HG02798 (cell line): ENCODE measurements around the gene ATP9B.

ENCODE experiments used
- ATAC-seq: cut with Tn5 transposase; IDR thresholded peaks from one replicate; pipeline ENCODE4 v1.9.1; 2021; ENCODE audit warnings: mild to moderate bottlenecking; ENCODE audit not compliant: unreplicated experiment, poor library complexity

Gene ATP9B

GRCh38 chr18:79345981-79346380, 276.8 kb downstream of the ATP9B start:
- no peak for ATAC-seq

GRCh38 chr18:79348066-79348465, 278.9 kb downstream of the ATP9B start:
- no peak for ATAC-seq

GRCh38 chr18:79352432-79352831, 283.2 kb downstream of the ATP9B start:
- no peak for ATAC-seq

GRCh38 chr18:79353267-79353666, 284.1 kb downstream of the ATP9B start:
- ATAC-seq: no peak

GRCh38 chr18:79354350-79354749, 285.2 kb downstream of the ATP9B start:
- ATAC-seq: no peak

- no peak for ATAC-seq
Measured at GRCh38 chr18:79355433-79356335, 286.5 kb downstream of the ATP9B start.

GRCh38 chr18:79356435-79356834, 287.2 kb downstream of the ATP9B start:
- ATAC-seq: peak; percentile 81

- no peak for ATAC-seq
Measured at GRCh38 chr18:79360933-79361332, 291.7 kb downstream of the ATP9B start.

GRCh38 chr18:79361766-79362522, 292.8 kb downstream of the ATP9B start:
- ATAC-seq: no peak

GRCh38 chr18:79365701-79366100, 296.5 kb downstream of the ATP9B start:
- no peak for ATAC-seq

- no peak for ATAC-seq
Measured at GRCh38 chr18:79366177-79367094, 297.2 kb downstream of the ATP9B start.

GRCh38 chr18:79367480-79367879, 298.3 kb downstream of the ATP9B start:
- ATAC-seq: no peak

GRCh38 chr18:79367989-79368388, 298.8 kb downstream of the ATP9B start:
- no peak for ATAC-seq

- no peak for ATAC-seq
Measured at GRCh38 chr18:79368681-79369080, 299.5 kb downstream of the ATP9B start.

- ATAC-seq: peak; percentile 53
Measured at GRCh38 chr18:79371561-79372121, 302.4 kb downstream of the ATP9B start.

GRCh38 chr18:79372461-79372860, 303.3 kb downstream of the ATP9B start:
- ATAC-seq: no peak

- no peak for ATAC-seq
Measured at GRCh38 chr18:79372991-79373390, 303.8 kb downstream of the ATP9B start.

GRCh38 chr18:79373736-79374135, 304.5 kb downstream of the ATP9B start:
- ATAC-seq: no peak

GRCh38 chr18:79374408-79375171, 305.4 kb downstream of the ATP9B start:
- peak; percentile 84 for ATAC-seq
